ENCODE data around the gene CCDC190. TPM values are rescaled to one million over a fixed set of nuclear protein-coding genes. Genes with fewer than 3 reads are reported as not detected.

The CCDC190 gene
- polyA plus RNA-seq, 1 experiment = 0.31 TPM

DNA sequence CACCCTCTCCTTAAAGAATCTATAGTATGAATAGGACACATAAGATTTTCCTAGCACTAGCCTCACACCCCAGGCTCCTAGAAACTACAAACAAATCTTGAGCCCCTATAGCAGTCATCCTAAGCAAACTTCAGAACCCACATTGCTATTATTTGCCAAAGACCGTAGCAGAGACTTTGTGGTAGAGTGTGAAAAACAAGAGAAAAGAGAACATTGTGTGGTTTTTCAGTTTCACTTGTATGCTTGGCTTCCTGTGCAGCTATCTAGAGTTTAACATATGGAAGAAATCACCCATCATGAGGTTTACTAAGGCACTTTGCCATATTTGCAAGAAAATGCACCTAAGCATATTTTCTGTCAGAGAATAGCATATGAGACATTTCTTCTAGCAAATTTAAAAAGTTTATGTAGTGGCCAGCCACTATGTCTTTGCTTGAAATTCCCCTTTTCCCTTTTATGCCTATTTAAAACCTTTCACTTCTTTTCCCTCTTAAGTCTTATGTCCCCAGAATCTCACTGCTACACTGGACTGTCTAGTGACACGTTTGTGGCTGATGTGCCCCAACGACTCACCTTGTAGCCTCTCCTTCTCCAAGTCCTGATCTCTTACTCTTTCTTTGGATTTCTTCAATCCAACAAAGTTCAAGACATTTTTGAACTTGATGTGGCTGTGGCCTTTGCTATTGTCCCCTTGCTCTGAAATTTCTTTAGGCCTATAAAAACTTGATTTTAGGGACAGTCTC is 25.6 kb downstream of the CCDC190 start:
- H3K36me3 ChIP-seq (ENCODE audit: control insufficient read depth, insufficient read depth, low read length) = no peaks in the 10 kb centered on the region
- DNase-seq (ENCODE audit: low read depth) = no peak
- H3K27me3 ChIP-seq (ENCODE audit: control insufficient read depth, insufficient read depth, low read length) = peaks cover 2% of the 10 kb centered on the region; the same call in 1 of the 2 replicates
- POLR2A ChIA-PET = no interaction called here
- TF ChIP-seq, protein P1, sequence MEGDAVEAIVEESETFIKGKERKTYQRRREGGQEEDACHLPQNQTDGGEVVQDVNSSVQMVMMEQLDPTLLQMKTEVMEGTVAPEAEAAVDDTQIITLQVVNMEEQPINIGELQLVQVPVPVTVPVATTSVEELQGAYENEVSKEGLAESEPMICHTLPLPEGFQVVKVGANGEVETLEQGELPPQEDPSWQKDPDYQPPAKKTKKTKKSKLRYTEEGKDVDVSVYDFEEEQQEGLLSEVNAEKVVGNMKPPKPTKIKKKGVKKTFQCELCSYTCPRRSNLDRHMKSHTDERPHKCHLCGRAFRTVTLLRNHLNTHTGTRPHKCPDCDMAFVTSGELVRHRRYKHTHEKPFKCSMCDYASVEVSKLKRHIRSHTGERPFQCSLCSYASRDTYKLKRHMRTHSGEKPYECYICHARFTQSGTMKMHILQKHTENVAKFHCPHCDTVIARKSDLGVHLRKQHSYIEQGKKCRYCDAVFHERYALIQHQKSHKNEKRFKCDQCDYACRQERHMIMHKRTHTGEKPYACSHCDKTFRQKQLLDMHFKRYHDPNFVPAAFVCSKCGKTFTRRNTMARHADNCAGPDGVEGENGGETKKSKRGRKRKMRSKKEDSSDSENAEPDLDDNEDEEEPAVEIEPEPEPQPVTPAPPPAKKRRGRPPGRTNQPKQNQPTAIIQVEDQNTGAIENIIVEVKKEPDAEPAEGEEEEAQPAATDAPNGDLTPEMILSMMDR (IDR thresholded peaks at IDR 0.05; ENCODE audit: insufficient read depth, low read depth, low read length) = no peak
- CTCF ChIA-PET = interaction anchor here (0.6 kb wide), 1 partner anchor 343 kb away, joined by 3 read pairs; no protein-coding TSS in a partner anchor
- H3K4me3 ChIP-seq (ENCODE audit: low read depth, low read length) = no peak overlapping the region

DNA sequence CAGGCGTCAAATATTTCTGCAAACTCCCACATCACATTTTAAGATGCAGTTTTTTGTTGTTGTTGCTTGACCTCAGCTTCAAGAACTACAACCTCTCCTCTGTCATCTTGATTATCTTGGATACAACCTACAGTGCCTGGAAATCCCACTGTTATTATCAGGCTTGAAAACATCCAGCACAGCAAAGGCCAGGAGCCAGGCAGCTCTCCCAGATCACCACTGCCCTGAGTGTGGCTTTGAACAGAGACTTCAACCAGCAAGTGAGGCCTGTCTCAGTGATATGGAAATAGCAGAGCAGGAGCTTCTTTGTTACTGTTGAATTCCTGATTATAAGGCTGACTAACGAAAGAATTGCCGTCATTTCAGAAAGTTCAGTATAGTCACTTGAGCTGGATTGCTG is 28.5 kb downstream of the CCDC190 start:
- H3K4me3 ChIP-seq (ENCODE audit: low read depth, low read length) = no peak overlapping the region
- H3K27me3 ChIP-seq (ENCODE audit: control insufficient read depth, insufficient read depth, low read length) = peaks cover 2% of the 10 kb centered on the region; the same call in 1 of the 2 replicates
- no peaks in the 10 kb centered on the region for H3K36me3 ChIP-seq (ENCODE audit: control insufficient read depth, insufficient read depth, low read length)
- DNase-seq (ENCODE audit: low read depth) = no peak
- ChIA-PET CTCF (interaction anchor here (0.8 kb wide), 1 partner anchor 10 kb away, joined by 3 read pairs; no protein-coding TSS in a partner anchor), POLR2A (no interaction called here)
- TF ChIP-seq, protein P1 (IDR thresholded peaks at IDR 0.05; ENCODE audit: insufficient read depth, low read depth, low read length) = no peak

DNA sequence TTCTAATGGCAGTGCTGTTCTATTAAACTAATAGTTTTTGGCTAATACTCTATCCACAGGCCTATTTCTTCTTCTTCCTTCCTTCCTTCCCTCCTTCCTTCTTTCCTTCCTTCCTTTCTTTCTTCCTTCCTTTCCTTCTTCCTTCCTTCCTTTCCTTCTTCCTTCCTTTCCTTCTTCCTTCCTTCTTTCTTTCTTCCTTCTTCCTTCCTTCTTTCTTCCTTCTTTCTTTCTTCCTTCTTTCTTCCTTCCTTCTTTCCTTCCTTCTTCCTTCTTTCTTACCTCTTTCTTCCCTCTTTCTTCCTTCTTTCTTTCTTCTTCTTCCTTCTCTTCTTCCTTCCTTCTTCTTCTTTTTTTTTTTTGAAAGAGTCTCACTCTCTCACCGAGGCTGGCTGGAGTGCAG is 31.7 kb downstream of the CCDC190 start:
- Histone ChIP-seq H3K36me3 (ENCODE audit: control insufficient read depth, insufficient read depth, low read length) (no peaks in the 10 kb centered on the region), H3K27me3 (ENCODE audit: control insufficient read depth, insufficient read depth, low read length) (peaks cover 2% of the 10 kb centered on the region; the same call in 1 of the 2 replicates), H3K4me3 (ENCODE audit: low read depth, low read length) (no peak overlapping the region)
- CTCF ChIA-PET = no interaction called here
- TF ChIP-seq, protein P1 (IDR thresholded peaks at IDR 0.05; ENCODE audit: insufficient read depth, low read depth, low read length) = no peak
- no peak for DNase-seq (ENCODE audit: low read depth)
- POLR2A ChIA-PET = no interaction called here

DNA sequence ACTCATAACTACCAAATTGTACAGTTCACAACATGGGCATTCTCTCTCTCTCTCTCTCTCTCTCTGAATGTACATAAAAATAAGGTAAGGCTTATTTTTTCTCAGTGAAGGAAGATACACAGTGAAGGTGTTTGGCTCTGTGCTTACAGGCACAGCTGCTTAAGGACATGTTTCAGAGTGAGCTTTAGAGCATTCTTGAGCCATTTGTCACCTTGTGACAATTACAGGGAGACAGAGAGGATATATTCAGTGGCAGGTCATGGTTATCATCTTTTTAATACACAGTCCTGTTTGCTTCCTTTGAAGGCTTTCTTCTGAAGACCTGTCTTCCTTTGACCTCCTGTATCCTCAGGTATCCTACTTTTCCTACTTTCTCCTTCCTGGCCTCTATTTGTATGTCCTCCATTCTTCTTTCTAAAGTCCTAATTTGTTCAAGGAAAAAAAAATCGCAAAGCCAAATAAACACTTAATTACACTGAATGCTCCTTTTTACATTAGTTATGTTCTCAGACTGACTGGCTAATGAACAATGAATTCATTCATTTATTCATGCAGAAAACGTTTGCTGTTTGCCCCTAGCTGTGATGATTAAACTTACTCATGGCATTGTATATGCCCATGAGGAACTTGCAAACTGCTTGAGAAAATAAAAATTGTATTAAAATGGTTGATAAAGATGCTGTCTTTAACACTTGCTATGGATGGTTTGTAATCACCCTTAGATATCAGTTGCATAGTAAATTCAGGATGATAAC is 37.0 kb downstream of the CCDC190 start:
- DNase-seq (ENCODE audit: low read depth) = no peak
- CTCF ChIA-PET = interaction anchor here (0.8 kb wide), 2 partner anchors 10 to 175 kb away, joined by 3 read pairs; no protein-coding TSS in a partner anchor
- TF ChIP-seq, protein P1 (IDR thresholded peaks at IDR 0.05; ENCODE audit: insufficient read depth, low read depth, low read length) = no peak
- H3K4me3 ChIP-seq (ENCODE audit: low read depth, low read length) = no peak overlapping the region
- POLR2A ChIA-PET = no interaction called here
- H3K36me3 ChIP-seq (ENCODE audit: control insufficient read depth, insufficient read depth, low read length) = no peaks in the 10 kb centered on the region
- H3K27me3 ChIP-seq (ENCODE audit: control insufficient read depth, insufficient read depth, low read length) = no peaks in the 10 kb centered on the region

DNA sequence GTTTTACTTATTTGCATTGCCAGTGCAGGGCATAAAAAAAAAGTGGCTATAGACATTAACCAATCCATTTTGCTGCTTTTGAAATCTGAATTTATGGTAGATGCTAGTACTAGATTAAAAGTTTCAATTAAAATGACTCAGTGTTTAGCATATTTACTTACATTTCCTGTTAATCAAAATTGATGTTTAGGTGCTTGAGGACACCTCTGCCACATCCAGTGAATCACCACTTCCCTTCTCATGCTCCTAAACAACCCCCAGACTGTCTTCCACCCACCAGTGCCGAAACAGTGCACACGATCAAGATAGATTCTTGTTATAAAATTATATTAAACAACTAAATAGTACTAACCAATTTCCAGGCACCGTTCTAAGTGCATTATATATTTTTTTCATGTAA is 37.7 kb downstream of the CCDC190 start:
- H3K36me3 ChIP-seq (ENCODE audit: control insufficient read depth, insufficient read depth, low read length) = no peaks in the 10 kb centered on the region
- TF ChIP-seq, protein P1 (IDR thresholded peaks at IDR 0.05; ENCODE audit: insufficient read depth, low read depth, low read length) = no peak
- no peaks in the 10 kb centered on the region for H3K27me3 ChIP-seq (ENCODE audit: control insufficient read depth, insufficient read depth, low read length)
- no peak for DNase-seq (ENCODE audit: low read depth)
- ChIA-PET CTCF (interaction anchor here (0.8 to 1.7 kb wide), 3 partner anchors 23 to 175 kb away, joined by 3 to 5 read pairs (median 3); no protein-coding TSS in a partner anchor), POLR2A (no interaction called here)
- H3K4me3 ChIP-seq (ENCODE audit: low read depth, low read length) = no peak overlapping the region

Measured in BJ (cell line).